ENCODE results near the gene ZNF124. TPM values are rescaled to one million over a fixed set of nuclear protein-coding genes. Genes with fewer than 3 reads are reported as not detected.
A peak's percentile ranks its signal among the peaks of the same experiment; 100 is the strongest.

The ZNF124 gene
- total RNA-seq, 4 donors from 2014 or later, result 47.6 to 75.0 (median 62.4) TPM

- 0 to 7% methylated on average over 19 to 21 of the region's 78 CpGs for WGBS, 2 donors
- TF ChIP-seq CTCF (IDR thresholded peaks at IDR 0.05) (peak in 1 of 6 experiments; percentile 6), POLR2A (IDR thresholded peaks at IDR 0.05) (peak; percentile 25 to 86)
- H3K4me3 ChIP-seq (replicated peaks in 1 of 3), result peak overlapping the region; percentile 59 to 97 (median 62)
- peak; percentile 75 to 79 for DNase-seq
- intact Hi-C loops (cut with DNase I), result no loop called here
- H3K27me3 ChIP-seq, result no peaks in the 10 kb centered on the region
- H3K27ac ChIP-seq, result peak overlapping the region; percentile 66 to 79 (median 66)
- no peaks in the 10 kb centered on the region for H3K36me3 ChIP-seq
- no peaks in the 10 kb centered on the region for H3K9me3 ChIP-seq
- H3K4me1 ChIP-seq, result peaks cover 4 to 14% of the 10 kb centered on the region in 2 donors
These were observed 59.9 kb downstream of the ZNF124 start for GRCh38 chr1:247111700-247112478.

- WGBS, 2 donors, result 0% methylated on average over 4 of the region's 62 CpGs; no CpG with 5 or more reads in 1 of the 2 donors
- intact Hi-C loops (cut with DNase I), result no loop called here
- no peaks in the 10 kb centered on the region for H3K27me3 ChIP-seq
- H3K9me3 ChIP-seq, result no peaks in the 10 kb centered on the region
- H3K4me3 ChIP-seq (replicated peaks in 1 of 3), result peak overlapping the region; percentile 59 to 97 (median 62)
- peak overlapping the region; percentile 66 to 79 (median 66) for H3K27ac ChIP-seq
- peaks cover 4 to 14% of the 10 kb centered on the region in 2 donors for H3K4me1 ChIP-seq
- TF ChIP-seq POLR2A (IDR thresholded peaks at IDR 0.05), result no peak
- no peak for TF ChIP-seq CTCF (IDR thresholded peaks at IDR 0.05)
- peak in 1 of 2 donors; percentile 20 for DNase-seq
- no peaks in the 10 kb centered on the region for H3K36me3 ChIP-seq
These were observed 60.5 kb downstream of the ZNF124 start for GRCh38 chr1:247111259-247111699.

- Histone ChIP-seq H3K9me3 (no peaks in the 10 kb centered on the region), H3K4me1 (peaks cover 4 to 14% of the 10 kb centered on the region in 2 donors), H3K27me3 (no peaks in the 10 kb centered on the region), H3K4me3 (replicated peaks in 1 of 3) (peak overlapping the region; percentile 59 to 97 (median 62)), H3K36me3 (no peaks in the 10 kb centered on the region), H3K27ac (peak overlapping the region in 2 of 3 donors; percentile 66 to 79)
- DNase-seq, result no peak
- WGBS, 2 donors, result 26 to 30% methylated on average over 25 to 28 of the region's 30 CpGs
- TF ChIP-seq CTCF (IDR thresholded peaks at IDR 0.05) (no peak), POLR2A (IDR thresholded peaks at IDR 0.05) (no peak)
- intact Hi-C loops (cut with DNase I), result no loop called here
These were observed 61.1 kb downstream of the ZNF124 start for GRCh38 chr1:247110627-247111258.

- H3K27me3 ChIP-seq, result no peaks in the 10 kb centered on the region
- 85 to 89% methylated on average over 7 of the region's 7 CpGs for WGBS, 2 donors
These were observed 64.1 kb downstream of the ZNF124 start for GRCh38 chr1:247107694-247108093.

More at GRCh38 chr1:247107694-247108093, 64.1 kb downstream of the ZNF124 start:
- Histone ChIP-seq H3K27ac (no peak overlapping the region), H3K9me3 (no peaks in the 10 kb centered on the region), H3K4me3 (replicated peaks in 1 of 3) (no peak overlapping the region), H3K4me1 (peaks cover 11 to 22% of the 10 kb centered on the region in 2 donors), H3K36me3 (no peaks in the 10 kb centered on the region)
- intact Hi-C loops (cut with DNase I), result no loop called here
- TF ChIP-seq POLR2A (IDR thresholded peaks at IDR 0.05) (no peak), CTCF (IDR thresholded peaks at IDR 0.05) (no peak)
- no peak for DNase-seq
